GM13977 (cell line): ENCODE data around the gene PRDM16.

Source experiments
- DNase-seq: peaks from one replicate; pipeline ENCODE4 v3.0.0; 2012; ENCODE audit warnings: low spot score
- in situ Hi-C: fragments of 300-500 bp; cut with MboI; formaldehyde crosslinking; loops from one replicate; pipeline ENCODE4 v1.12.0; 2022; ENCODE audit warnings: low sequenced_read_pairs, low pct_unique_long_range_greater_than_20kb, mixed read lengths, inconsistent platforms; ENCODE audit not compliant: unreplicated experiment
- TF ChIP-seq, protein P1 (sequence below): IDR thresholded peaks from 2 replicates; pipeline ENCODE4 v1.5.1; 2012; ENCODE audit warnings: mild to moderate bottlenecking, control low read depth; ENCODE audit not compliant: insufficient read depth; ENCODE audit errors: extremely low read depth, missing control alignments

The PRDM16 gene

DNA sequence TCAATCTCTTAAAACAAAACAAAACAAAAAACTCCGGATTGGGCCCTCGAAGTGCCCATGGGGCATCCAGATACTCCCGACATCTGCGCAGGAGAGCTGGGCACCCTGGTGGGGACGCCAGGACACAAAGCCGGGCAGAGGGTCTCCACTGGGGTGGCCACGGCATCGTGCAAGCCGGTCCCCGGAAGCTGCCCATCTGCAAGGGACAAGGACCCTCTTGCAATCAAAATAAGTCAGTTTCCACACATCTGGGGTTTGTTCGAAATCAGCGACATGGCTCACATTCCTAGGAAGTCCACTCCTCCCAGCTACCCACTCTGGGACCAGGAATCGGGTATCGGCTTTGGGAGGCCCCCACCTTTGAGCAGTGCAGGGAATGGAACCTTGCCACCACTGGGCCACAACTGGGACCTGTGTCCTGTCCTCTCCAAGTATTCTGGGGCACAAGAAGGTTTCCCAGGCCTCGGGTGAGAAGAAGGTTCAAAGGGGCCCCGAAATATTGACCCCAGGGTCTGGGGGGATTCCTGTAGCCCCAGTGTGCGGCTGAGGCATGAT lies 4.6 kb upstream of the PRDM16 start:
- no peak for DNase-seq
- in situ Hi-C loops, result no loop called here
- TF ChIP-seq, protein P1, sequence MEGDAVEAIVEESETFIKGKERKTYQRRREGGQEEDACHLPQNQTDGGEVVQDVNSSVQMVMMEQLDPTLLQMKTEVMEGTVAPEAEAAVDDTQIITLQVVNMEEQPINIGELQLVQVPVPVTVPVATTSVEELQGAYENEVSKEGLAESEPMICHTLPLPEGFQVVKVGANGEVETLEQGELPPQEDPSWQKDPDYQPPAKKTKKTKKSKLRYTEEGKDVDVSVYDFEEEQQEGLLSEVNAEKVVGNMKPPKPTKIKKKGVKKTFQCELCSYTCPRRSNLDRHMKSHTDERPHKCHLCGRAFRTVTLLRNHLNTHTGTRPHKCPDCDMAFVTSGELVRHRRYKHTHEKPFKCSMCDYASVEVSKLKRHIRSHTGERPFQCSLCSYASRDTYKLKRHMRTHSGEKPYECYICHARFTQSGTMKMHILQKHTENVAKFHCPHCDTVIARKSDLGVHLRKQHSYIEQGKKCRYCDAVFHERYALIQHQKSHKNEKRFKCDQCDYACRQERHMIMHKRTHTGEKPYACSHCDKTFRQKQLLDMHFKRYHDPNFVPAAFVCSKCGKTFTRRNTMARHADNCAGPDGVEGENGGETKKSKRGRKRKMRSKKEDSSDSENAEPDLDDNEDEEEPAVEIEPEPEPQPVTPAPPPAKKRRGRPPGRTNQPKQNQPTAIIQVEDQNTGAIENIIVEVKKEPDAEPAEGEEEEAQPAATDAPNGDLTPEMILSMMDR, result no peak

DNA sequence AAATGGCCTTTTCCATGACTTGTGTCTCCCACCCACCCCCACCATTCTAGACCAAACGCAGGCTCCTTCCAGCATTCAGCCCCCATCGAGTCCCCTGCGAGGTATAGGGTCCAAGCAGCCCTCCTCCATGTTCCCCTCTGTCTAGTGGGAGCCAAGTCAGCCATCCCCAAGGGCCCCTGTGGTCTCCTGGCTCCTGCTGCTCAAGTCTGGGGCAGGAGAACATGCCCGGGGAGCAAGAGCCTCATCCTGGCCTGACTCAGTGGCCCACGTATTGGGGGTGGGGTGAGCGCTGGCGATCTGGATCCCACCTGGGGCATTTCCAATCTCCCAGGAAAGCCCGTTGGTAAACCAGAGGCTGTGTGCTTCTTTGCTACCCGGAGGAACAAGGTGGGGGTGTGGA lies 4.1 kb upstream of the PRDM16 start:
- in situ Hi-C loops, result no loop called here

GRCh38 chr1:3065396-3065795 lies 3.6 kb upstream of the PRDM16 start:
- no peak for DNase-seq
- TF ChIP-seq, protein P1, result no peak
- in situ Hi-C loops, result no loop called here

More for the DNA sequence above, 4.1 kb upstream of the PRDM16 start:
- TF ChIP-seq, protein P1, result no peak
- no peak for DNase-seq

DNA sequence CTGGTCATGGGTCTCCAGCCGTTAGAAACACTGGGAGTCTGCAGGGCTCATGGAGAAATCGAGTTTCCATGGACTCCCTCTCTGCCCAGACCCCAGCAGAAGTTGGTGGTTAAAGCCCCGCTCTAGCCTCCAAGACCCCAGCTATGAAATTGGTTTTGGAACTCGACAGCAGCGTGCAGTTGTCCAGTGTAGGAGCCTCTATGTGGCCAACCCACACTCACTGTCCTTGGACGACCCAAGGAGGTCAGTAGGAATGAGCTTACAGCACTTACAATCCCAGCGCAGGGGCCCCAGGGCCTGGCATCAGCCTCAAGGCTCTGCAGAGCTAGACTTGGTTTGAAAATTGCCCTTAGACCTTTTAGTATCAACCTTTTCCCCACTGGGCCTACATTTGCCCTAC lies 3.2 kb upstream of the PRDM16 start:
- in situ Hi-C loops, result no loop called here
- TF ChIP-seq, protein P1, result no peak
- DNase-seq, result no peak

DNA sequence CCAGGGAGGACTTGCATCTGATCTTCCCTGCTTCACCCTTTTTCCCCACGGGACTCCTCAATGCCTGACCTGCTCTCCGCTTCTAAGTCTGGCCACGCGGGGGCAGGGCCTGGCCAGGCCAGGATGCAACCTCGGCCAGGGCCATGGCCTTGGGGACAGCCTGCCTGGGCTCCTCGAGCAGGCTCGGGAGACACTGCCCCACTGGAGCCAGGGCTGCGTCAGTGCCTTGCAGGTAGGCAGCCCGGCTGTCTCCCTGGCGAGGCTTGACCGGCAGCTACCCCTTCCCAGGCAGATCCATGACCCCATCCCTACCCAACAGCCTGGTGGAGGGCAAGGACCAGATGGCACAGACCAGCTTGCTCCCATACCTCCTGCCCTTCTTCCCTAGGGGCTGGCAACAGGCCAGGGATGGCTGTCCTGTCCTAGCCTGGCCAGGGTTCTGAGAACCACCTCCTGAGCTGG lies 2.7 kb upstream of the PRDM16 start:
- in situ Hi-C loops, result no loop called here
- TF ChIP-seq, protein P1, result no peak
- no peak for DNase-seq

GRCh38 chr1:3066826-3067225 lies 2.2 kb upstream of the PRDM16 start:
- DNase-seq, result no peak
- in situ Hi-C loops, result no loop called here
- TF ChIP-seq, protein P1, result no peak
